Prostate gland (tissue), 2 donors: ENCODE measurements around the gene NAB1. TPM values are rescaled to one million over a fixed set of nuclear protein-coding genes. Genes with fewer than 3 reads are reported as not detected.

Experiments used
- DNase-seq: peaks from one replicate; pipeline ENCODE4 v3.0.0-alpha.2; 2019; ENCODE audit warnings: low spot score
- H3K27ac ChIP-seq, 2 donors: fragments of 200-600 bp; sonication (generic); 2 replicates each; pipeline ENCODE4 v1.5.1; 2017 to 2019
- H3K27me3 ChIP-seq: fragments of 200-600 bp; sonication (generic); replicated peaks from 2 replicates; pipeline ENCODE4 v1.5.1; 2019; ENCODE audit not compliant: insufficient read depth
- H3K36me3 ChIP-seq, 2 donors: fragments of 200-600 bp; sonication (generic); 1 replicate in 1 of 2; 2 replicates in 1 of 2; pipeline versions ENCODE4 v1.5.1 to v1.8.1; 2017 to 2019
- H3K4me1 ChIP-seq: fragments of 200-600 bp; sonication (generic); replicated peaks from 2 replicates; pipeline ENCODE4 v1.5.1; 2019
- H3K4me3 ChIP-seq, 2 donors: fragments of 200-600 bp; sonication (generic); 2 replicates each; pipeline ENCODE4 v1.5.1; 2017 to 2019
- H3K9me3 ChIP-seq: fragments of 200-600 bp; sonication (generic); 2 replicates; pipeline ENCODE4 v1.5.1; 2017
- POLR2A ChIP-seq: fragments of 450-650 bp; IDR thresholded peaks from one replicate; pipeline ENCODE4 v1.6.1; 2016; ENCODE audit warnings: antibody characterized with exemption, mild to moderate bottlenecking
- POLR2AphosphoS5 ChIP-seq: sonication (generic); formaldehyde crosslinking; IDR thresholded peaks from one replicate; pipeline ENCODE4 v1.6.1; 2017; ENCODE audit warnings: antibody characterized with exemption
- WGBS: methylation state at CpG from one replicate; pipeline ENCODE4 v1.1.5; 2018; 5-methylcytosine and 5-hydroxymethylcytosine counted together
- intact Hi-C: fragments of 100-400 bp; cut with DNase I; formaldehyde crosslinking; loops from one replicate; pipeline ENCODE4 v1.14.2; 2022
- total RNA-seq, 2 donors: library from RNA; depleted of rRNA; stranded (reverse); fragments of >200 nt; gene quantifications; one replicate each; pipeline ENCODE4 v1.1.0, GENCODE V29; 2016
- TF ChIP-seq, protein P1 (sequence below), 4 experiments: fragments of 200-600 bp in 2 of 4; fragments of 450-650 bp in 2 of 4; sonication (generic) in 2 of 4; IDR thresholded peaks; 1 replicate in 3 of 4; 2 replicates in 1 of 4; pipeline ENCODE4 v1.5.1; 2016 to 2019; ENCODE audit warnings: antibody characterized with exemption in 4 of 4, mild to moderate bottlenecking in 2 of 4, moderate library complexity in 2 of 4

NAB1 gene
- total RNA-seq, 2 donors from 2014 or later = 36.6 to 48.6 TPM

DNA sequence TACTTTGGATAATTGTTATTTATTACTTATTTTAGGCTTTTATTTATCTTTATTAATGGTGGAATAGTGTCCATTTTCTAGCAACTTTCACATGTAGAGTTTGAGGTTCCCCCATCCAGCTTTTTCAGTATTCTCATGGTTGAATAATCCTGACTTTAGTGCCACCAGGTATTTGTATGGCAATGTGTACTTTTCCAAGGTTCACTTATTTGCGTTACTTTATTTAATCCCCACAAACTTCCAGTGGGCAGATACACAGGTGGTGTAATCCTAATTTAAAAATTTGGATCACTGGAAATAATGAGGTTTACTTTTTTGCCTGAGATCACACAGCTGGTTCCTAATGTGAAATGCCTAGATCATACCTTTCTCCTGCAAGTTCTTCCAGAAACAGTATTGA, 30.5 kb downstream of the NAB1 start:
- Histone ChIP-seq H3K9me3 (no peaks in the 10 kb centered on the region), H3K27me3 (no peaks in the 10 kb centered on the region), H3K36me3 (no peaks in the 10 kb centered on the region), H3K27ac (no peak overlapping the region), H3K4me1 (no peaks in the 10 kb centered on the region), H3K4me3 (no peak overlapping the region)
- WGBS = 91% methylated on average over 1 of the region's 1 CpG
- intact Hi-C loops = no loop called here
- TF ChIP-seq, protein P1, sequence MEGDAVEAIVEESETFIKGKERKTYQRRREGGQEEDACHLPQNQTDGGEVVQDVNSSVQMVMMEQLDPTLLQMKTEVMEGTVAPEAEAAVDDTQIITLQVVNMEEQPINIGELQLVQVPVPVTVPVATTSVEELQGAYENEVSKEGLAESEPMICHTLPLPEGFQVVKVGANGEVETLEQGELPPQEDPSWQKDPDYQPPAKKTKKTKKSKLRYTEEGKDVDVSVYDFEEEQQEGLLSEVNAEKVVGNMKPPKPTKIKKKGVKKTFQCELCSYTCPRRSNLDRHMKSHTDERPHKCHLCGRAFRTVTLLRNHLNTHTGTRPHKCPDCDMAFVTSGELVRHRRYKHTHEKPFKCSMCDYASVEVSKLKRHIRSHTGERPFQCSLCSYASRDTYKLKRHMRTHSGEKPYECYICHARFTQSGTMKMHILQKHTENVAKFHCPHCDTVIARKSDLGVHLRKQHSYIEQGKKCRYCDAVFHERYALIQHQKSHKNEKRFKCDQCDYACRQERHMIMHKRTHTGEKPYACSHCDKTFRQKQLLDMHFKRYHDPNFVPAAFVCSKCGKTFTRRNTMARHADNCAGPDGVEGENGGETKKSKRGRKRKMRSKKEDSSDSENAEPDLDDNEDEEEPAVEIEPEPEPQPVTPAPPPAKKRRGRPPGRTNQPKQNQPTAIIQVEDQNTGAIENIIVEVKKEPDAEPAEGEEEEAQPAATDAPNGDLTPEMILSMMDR (IDR thresholded peaks at IDR 0.05) = no peak
- TF ChIP-seq POLR2A (no peak), POLR2AphosphoS5 (no peak)
- DNase-seq = no peak

DNA sequence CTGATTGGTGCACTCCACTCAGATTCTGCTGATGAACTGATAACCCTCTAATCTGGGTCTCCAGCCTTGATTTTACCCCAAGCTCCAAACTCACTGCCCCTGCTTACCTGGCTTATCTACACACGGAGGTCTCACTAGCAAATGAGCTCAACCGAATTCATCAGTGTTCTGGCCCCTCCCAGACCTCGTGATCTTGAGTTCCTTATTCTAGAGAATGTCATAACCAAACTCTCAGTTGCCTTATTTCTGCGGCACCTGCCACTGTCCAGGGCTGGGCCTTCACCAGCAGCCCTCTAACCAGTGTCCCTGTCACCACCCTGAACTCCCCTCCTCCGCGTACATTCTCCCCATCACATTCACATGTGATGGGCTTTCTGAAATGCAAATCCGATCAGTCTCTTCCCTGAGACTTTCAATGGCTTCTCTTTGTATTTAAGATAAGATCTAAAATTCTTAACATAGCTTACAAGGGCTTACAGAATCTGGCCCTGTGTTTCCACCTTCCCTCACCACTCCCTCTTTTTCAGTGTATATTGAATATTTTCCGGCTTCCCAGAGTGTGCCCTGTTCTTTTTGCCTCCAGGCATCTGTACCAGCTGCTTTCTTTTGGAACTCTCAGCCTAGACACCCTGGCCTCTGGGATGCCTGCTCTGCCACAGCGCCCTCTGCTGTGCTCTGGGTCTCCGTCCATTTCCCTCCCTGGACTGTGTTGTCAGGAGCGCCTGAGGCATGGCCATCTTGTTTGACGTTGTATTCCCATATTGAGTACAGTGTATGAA, 31.1 kb downstream of the NAB1 start:
- no peaks in the 10 kb centered on the region for H3K4me1 ChIP-seq
- TF ChIP-seq POLR2A = no peak
- TF ChIP-seq, protein P1 (IDR thresholded peaks at IDR 0.05) = peak; percentile 9 to 45 (median 32)
- intact Hi-C loops = no loop called here
- WGBS = 77% methylated on average over 12 of the region's 12 CpGs
- H3K9me3 ChIP-seq = no peaks in the 10 kb centered on the region
- H3K4me3 ChIP-seq = no peak overlapping the region
- no peak overlapping the region for H3K27ac ChIP-seq
- no peaks in the 10 kb centered on the region for H3K27me3 ChIP-seq
- H3K36me3 ChIP-seq = no peaks in the 10 kb centered on the region
- DNase-seq = peak; percentile 5

DNA sequence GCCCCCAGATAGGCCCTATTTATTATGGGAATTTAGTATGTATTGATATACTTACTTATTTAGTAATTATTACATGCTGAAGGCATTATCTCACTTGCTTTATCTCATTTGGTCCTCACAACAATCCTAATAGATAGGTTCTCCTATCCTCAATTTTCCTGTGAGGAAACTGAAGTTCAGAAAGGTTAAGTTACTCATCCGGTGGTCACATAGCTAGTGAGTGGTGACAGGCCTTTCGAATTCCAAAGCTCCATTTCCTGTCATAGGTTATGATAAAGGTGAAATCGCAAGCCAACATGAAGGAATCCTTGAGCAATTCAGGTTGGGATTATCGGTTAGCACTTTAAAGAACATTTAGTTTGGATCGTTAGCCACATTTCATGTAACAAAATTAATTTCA, 33.3 kb downstream of the NAB1 start:
- H3K27ac ChIP-seq = no peak overlapping the region
- H3K9me3 ChIP-seq = no peaks in the 10 kb centered on the region
- DNase-seq = no peak
- H3K4me3 ChIP-seq = no peak overlapping the region
- no peaks in the 10 kb centered on the region for H3K36me3 ChIP-seq
- H3K4me1 ChIP-seq = no peaks in the 10 kb centered on the region
- no peak for TF ChIP-seq POLR2AphosphoS5
- TF ChIP-seq POLR2A = no peak
- TF ChIP-seq, protein P1 (IDR thresholded peaks at IDR 0.05) = no peak
- 89% methylated on average over 5 of the region's 5 CpGs for WGBS
- H3K27me3 ChIP-seq = no peaks in the 10 kb centered on the region
- intact Hi-C loops = no loop called here

DNA sequence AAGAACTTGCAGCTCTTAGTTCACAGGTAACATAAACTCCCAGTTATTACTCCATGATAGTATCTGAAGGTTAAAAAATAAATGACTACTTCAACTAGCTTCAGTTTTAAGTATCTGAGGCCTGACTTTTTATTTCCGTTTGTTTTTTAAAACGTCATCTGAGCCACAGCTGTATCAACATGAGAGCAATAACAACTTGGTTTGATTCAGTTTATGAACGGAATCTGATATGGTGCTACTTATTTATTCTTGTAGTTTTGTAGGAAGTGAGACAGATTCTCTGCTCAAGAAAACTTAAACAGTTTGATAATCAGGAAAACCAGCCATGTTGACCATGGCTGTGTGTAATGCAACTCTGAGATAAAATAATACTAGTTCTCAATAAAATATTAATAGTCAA, 34.9 kb downstream of the NAB1 start:
- no peak overlapping the region for H3K4me3 ChIP-seq
- intact Hi-C loops = no loop called here
- no peak overlapping the region for H3K27ac ChIP-seq
- TF ChIP-seq POLR2A (no peak), POLR2AphosphoS5 (no peak)
- WGBS = 30% methylated on average over 3 of the region's 3 CpGs
- H3K4me1 ChIP-seq = no peaks in the 10 kb centered on the region
- H3K9me3 ChIP-seq = no peaks in the 10 kb centered on the region
- H3K36me3 ChIP-seq = no peaks in the 10 kb centered on the region
- no peak for DNase-seq
- H3K27me3 ChIP-seq = no peaks in the 10 kb centered on the region

DNA sequence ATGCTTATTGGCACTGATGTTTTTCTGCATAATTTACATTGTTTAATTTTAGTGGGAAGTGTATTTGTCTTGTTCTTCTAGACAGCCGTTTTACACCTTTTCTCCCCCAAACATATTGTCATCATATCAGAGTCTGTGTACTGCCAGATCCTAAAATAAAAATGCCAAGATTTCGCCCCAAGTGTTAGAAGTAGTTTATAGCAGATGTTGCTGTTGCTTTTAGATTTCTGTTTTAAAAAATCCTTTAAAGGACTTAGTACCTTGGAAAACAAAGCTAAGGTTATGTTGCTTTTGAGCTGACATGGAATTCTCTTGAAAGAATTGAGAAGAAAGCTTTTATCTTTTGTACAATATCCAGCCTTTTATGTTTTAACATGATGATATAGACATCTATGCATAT, 36.0 kb downstream of the NAB1 start:
- TF ChIP-seq, protein P1 (IDR thresholded peaks at IDR 0.05) = no peak
- TF ChIP-seq POLR2AphosphoS5 = no peak
- no peak for TF ChIP-seq POLR2A
- no peaks in the 10 kb centered on the region for H3K4me1 ChIP-seq
- H3K27me3 ChIP-seq = no peaks in the 10 kb centered on the region
- H3K4me3 ChIP-seq = no peak overlapping the region
- no peak for DNase-seq
- no peaks in the 10 kb centered on the region for H3K36me3 ChIP-seq
- intact Hi-C loops = no loop called here
- H3K9me3 ChIP-seq = no peaks in the 10 kb centered on the region
- H3K27ac ChIP-seq = no peak overlapping the region
- 49% methylated on average over 2 of the region's 2 CpGs for WGBS
